HCEC 1CT (cell line): ENCODE results near the gene CHIA.

Experiments
- DNase-seq: peaks from one replicate; pipeline ENCODE4 v3.0.0-alpha.2; 2017

CHIA gene

GRCh38 chr1:111290630-111291029 lies at the start of gene CHIA:
Gene CHIA (plus strand): TSS chr1:111290851. CDS start chr1:111310468, 19,617 bp downstream.
- DNase-seq: no peak

- no peak for DNase-seq
Measured at GRCh38 chr1:111241797-111242196, 48.9 kb upstream of the CHIA start.

- DNase-seq: no peak
Measured at GRCh38 chr1:111242805-111243523, 47.7 kb upstream of the CHIA start.

GRCh38 chr1:111247125-111247838 lies 43.4 kb upstream of the CHIA start:
- DNase-seq: no peak

- DNase-seq: no peak
Measured at GRCh38 chr1:111249960-111250359, 40.7 kb upstream of the CHIA start.

GRCh38 chr1:111251570-111251969 lies 39.1 kb upstream of the CHIA start:
- no peak for DNase-seq

GRCh38 chr1:111252786-111253185 lies 37.9 kb upstream of the CHIA start:
- DNase-seq: no peak

- DNase-seq: no peak
Measured at GRCh38 chr1:111253876-111254275, 36.8 kb upstream of the CHIA start.

- no peak for DNase-seq
Measured at GRCh38 chr1:111256988-111257658, 33.5 kb upstream of the CHIA start.

GRCh38 chr1:111267801-111268508 lies 22.7 kb upstream of the CHIA start:
- no peak for DNase-seq

- no peak for DNase-seq
Measured at GRCh38 chr1:111269825-111270406, 20.7 kb upstream of the CHIA start.

- no peak for DNase-seq
Measured at GRCh38 chr1:111270771-111271463, 19.7 kb upstream of the CHIA start.

GRCh38 chr1:111271464-111271801 lies 19.2 kb upstream of the CHIA start:
- no peak for DNase-seq

GRCh38 chr1:111272081-111272480 lies 18.6 kb upstream of the CHIA start:
- DNase-seq: no peak

- DNase-seq: no peak
Measured at GRCh38 chr1:111274653-111275052, 16.0 kb upstream of the CHIA start.

GRCh38 chr1:111275079-111275478 lies 15.6 kb upstream of the CHIA start:
- peak; percentile 53 for DNase-seq

- no peak for DNase-seq
Measured at GRCh38 chr1:111275780-111276433, 14.7 kb upstream of the CHIA start.

- no peak for DNase-seq
Measured at GRCh38 chr1:111279144-111279543, 11.5 kb upstream of the CHIA start.

- no peak for DNase-seq
Measured at GRCh38 chr1:111280267-111280666, 10.4 kb upstream of the CHIA start.

- DNase-seq: no peak
Measured at GRCh38 chr1:111281411-111281810, 9.2 kb upstream of the CHIA start.

- DNase-seq: no peak
Measured at GRCh38 chr1:111283838-111284237, 6.8 kb upstream of the CHIA start.

- no peak for DNase-seq
Measured at GRCh38 chr1:111285879-111286278, 4.8 kb upstream of the CHIA start.
